ENCODE measurements around the gene IQSEC1. TPM values are rescaled to one million over a fixed set of nuclear protein-coding genes. Genes with fewer than 3 reads are reported as not detected.

Gene IQSEC1
- total RNA-seq, 3 donors from 2014 or later, result 19.8 to 42.2 (median 21.9) TPM

GRCh38 chr3:13025778-13026518 is 47.3 kb downstream of the IQSEC1 start:
- no peaks in the 10 kb centered on the region for H3K9me3 ChIP-seq
- no peaks in the 10 kb centered on the region for H3K4me1 ChIP-seq (ENCODE audit: low read depth)
- no peaks in the 10 kb centered on the region for H3K36me3 ChIP-seq (ENCODE audit: low read depth)
- ATAC-seq (no peak), DNase-seq (no peak)
- no peak for TF ChIP-seq CTCF (IDR thresholded peaks at IDR 0.05)
- intact Hi-C loops (cut with DNase I, micrococcal nuclease), result no loop called here
- no peak overlapping the region for H3K4me3 ChIP-seq

- no peaks in the 10 kb centered on the region for H3K9me3 ChIP-seq
- H3K4me3 ChIP-seq, result no peak overlapping the region
- no peak for DNase-seq
- no peaks in the 10 kb centered on the region for H3K4me1 ChIP-seq (ENCODE audit: low read depth)
- ATAC-seq, result peak; percentile 8
- TF ChIP-seq CTCF (IDR thresholded peaks at IDR 0.05), result no peak
- intact Hi-C loops (cut with DNase I, micrococcal nuclease), result no loop called here
- H3K36me3 ChIP-seq (ENCODE audit: low read depth), result no peaks in the 10 kb centered on the region
These were observed 48.1 kb downstream of the IQSEC1 start for GRCh38 chr3:13025090-13025489.

GRCh38 chr3:13024765-13025065 is 48.5 kb downstream of the IQSEC1 start:
- Histone ChIP-seq H3K4me1 (ENCODE audit: low read depth) (no peaks in the 10 kb centered on the region), H3K36me3 (ENCODE audit: low read depth) (no peaks in the 10 kb centered on the region), H3K9me3 (no peaks in the 10 kb centered on the region), H3K4me3 (no peak overlapping the region)
- DNase-seq (no peak), ATAC-seq (no peak)
- no peak for TF ChIP-seq CTCF (IDR thresholded peaks at IDR 0.05)
- intact Hi-C loops (cut with DNase I, micrococcal nuclease), result no loop called here

- Histone ChIP-seq H3K9me3 (no peaks in the 10 kb centered on the region), H3K4me1 (ENCODE audit: low read depth) (no peaks in the 10 kb centered on the region), H3K36me3 (ENCODE audit: low read depth) (no peaks in the 10 kb centered on the region), H3K4me3 (no peak overlapping the region)
- ATAC-seq (no peak), DNase-seq (no peak)
- intact Hi-C loops (cut with DNase I, micrococcal nuclease), result no loop called here
- no peak for TF ChIP-seq CTCF (IDR thresholded peaks at IDR 0.05)
These were observed 49.1 kb downstream of the IQSEC1 start for GRCh38 chr3:13023971-13024764.

- Histone ChIP-seq H3K36me3 (ENCODE audit: low read depth) (no peaks in the 10 kb centered on the region), H3K9me3 (no peaks in the 10 kb centered on the region), H3K4me3 (no peak overlapping the region), H3K4me1 (ENCODE audit: low read depth) (no peaks in the 10 kb centered on the region)
- no peak for ATAC-seq
- DNase-seq, result no peak
- no peak for TF ChIP-seq CTCF (IDR thresholded peaks at IDR 0.05)
- intact Hi-C loops (cut with DNase I, micrococcal nuclease), result no loop called here
These were observed 49.8 kb downstream of the IQSEC1 start for GRCh38 chr3:13023235-13023970.
